ENCODE results near the gene AOAH. TPM values are rescaled to one million over a fixed set of nuclear protein-coding genes. Genes with fewer than 3 reads are reported as not detected.

AOAH gene
- total RNA-seq, 1 donor from 2014 or later = 2.4 TPM

GRCh38 chr7:36762394-36762793 lies 38.1 kb upstream of the AOAH start:
- ATAC-seq (ENCODE audit: low read depth) = no peak
- H3K27ac Mint-ChIP-seq = no peak overlapping the region
- H3K4me3 Mint-ChIP-seq = no peak overlapping the region
- H3K36me3 Mint-ChIP-seq (ENCODE audit: low read depth) = no peaks in the 10 kb centered on the region
- H3K9me3 Mint-ChIP-seq = no peaks in the 10 kb centered on the region
- intact Hi-C loops (cut with micrococcal nuclease) = no loop called here
- peaks cover 7% of the 10 kb centered on the region for H3K4me1 Mint-ChIP-seq
- no peaks in the 10 kb centered on the region for H3K27me3 Mint-ChIP-seq
- no peak for TF ChIP-seq CTCF (IDR thresholded peaks at IDR 0.05)
- DNase-seq = no peak
- POLR2A ChIA-PET = no interaction called here
- CTCF ChIA-PET = no interaction called here

- no peak overlapping the region for H3K27ac Mint-ChIP-seq
- ATAC-seq (ENCODE audit: low read depth) (no peak), DNase-seq (no peak)
- ChIA-PET POLR2A (no interaction called here), CTCF (no interaction called here)
- intact Hi-C loops (cut with micrococcal nuclease) = loop anchor here (2.0 kb wide), 1 partner anchor 23 kb away; no protein-coding TSS in a partner anchor
- H3K4me1 Mint-ChIP-seq = peaks cover 5% of the 10 kb centered on the region
- no peaks in the 10 kb centered on the region for H3K9me3 Mint-ChIP-seq
- H3K4me3 Mint-ChIP-seq = no peak overlapping the region
- TF ChIP-seq CTCF (IDR thresholded peaks at IDR 0.05) = no peak
- H3K27me3 Mint-ChIP-seq = no peaks in the 10 kb centered on the region
- no peaks in the 10 kb centered on the region for H3K36me3 Mint-ChIP-seq (ENCODE audit: low read depth)
Observed at GRCh38 chr7:36761835-36762234, 37.5 kb upstream of the AOAH start.

GRCh38 chr7:36760856-36761762 lies 36.8 kb upstream of the AOAH start:
- no peak for TF ChIP-seq CTCF (IDR thresholded peaks at IDR 0.05)
- ChIA-PET POLR2A (no interaction called here), CTCF (no interaction called here)
- no peaks in the 10 kb centered on the region for H3K9me3 Mint-ChIP-seq
- H3K4me1 Mint-ChIP-seq = peaks cover 11% of the 10 kb centered on the region
- H3K4me3 Mint-ChIP-seq = no peak overlapping the region
- H3K27me3 Mint-ChIP-seq = no peaks in the 10 kb centered on the region
- no peak for DNase-seq
- no peak overlapping the region for H3K27ac Mint-ChIP-seq
- ATAC-seq (ENCODE audit: low read depth) = no peak
- intact Hi-C loops (cut with micrococcal nuclease) = loop anchor here (2.0 kb wide), 1 partner anchor 24 kb away; no protein-coding TSS in a partner anchor
- no peaks in the 10 kb centered on the region for H3K36me3 Mint-ChIP-seq (ENCODE audit: low read depth)

- CTCF ChIA-PET = no interaction called here
- intact Hi-C loops (cut with micrococcal nuclease) = no loop called here
- ATAC-seq (ENCODE audit: low read depth) = peak; percentile 31
Observed at GRCh38 chr7:36758879-36759278, 34.6 kb upstream of the AOAH start.

More at GRCh38 chr7:36758879-36759278, 34.6 kb upstream of the AOAH start:
- H3K27me3 Mint-ChIP-seq = no peaks in the 10 kb centered on the region
- H3K4me3 Mint-ChIP-seq = no peak overlapping the region
- no peaks in the 10 kb centered on the region for H3K36me3 Mint-ChIP-seq (ENCODE audit: low read depth)
- no peak for DNase-seq
- TF ChIP-seq CTCF (IDR thresholded peaks at IDR 0.05) = no peak
- H3K9me3 Mint-ChIP-seq = no peaks in the 10 kb centered on the region
- no peak overlapping the region for H3K27ac Mint-ChIP-seq
- peaks cover 24% of the 10 kb centered on the region for H3K4me1 Mint-ChIP-seq
- POLR2A ChIA-PET = no interaction called here

Data from activated B cell treated with CpG ODN at 0.5 μM for 24 hours (primary cell).